LNCaP clone FGC (cell line): ENCODE results near the gene IFRD2.

Source experiments
- DNase-seq: peaks from one replicate; pipeline ENCODE4 v3.0.0-alpha.2; 2011; ENCODE audit warnings: low read depth
- H3K4me3 ChIP-seq: 2 replicates; pipeline ENCODE4 v1.5.1; 2011; ENCODE audit warnings: mild to moderate bottlenecking, low read depth, low read length, control low read depth
- TF ChIP-seq, protein P1 (sequence below): IDR thresholded peaks from 2 replicates; pipeline ENCODE4 v1.5.1; 2012; ENCODE audit warnings: mild to moderate bottlenecking; ENCODE audit not compliant: control insufficient read depth, insufficient read depth; ENCODE audit errors: extremely low read depth

IFRD2 gene

DNA sequence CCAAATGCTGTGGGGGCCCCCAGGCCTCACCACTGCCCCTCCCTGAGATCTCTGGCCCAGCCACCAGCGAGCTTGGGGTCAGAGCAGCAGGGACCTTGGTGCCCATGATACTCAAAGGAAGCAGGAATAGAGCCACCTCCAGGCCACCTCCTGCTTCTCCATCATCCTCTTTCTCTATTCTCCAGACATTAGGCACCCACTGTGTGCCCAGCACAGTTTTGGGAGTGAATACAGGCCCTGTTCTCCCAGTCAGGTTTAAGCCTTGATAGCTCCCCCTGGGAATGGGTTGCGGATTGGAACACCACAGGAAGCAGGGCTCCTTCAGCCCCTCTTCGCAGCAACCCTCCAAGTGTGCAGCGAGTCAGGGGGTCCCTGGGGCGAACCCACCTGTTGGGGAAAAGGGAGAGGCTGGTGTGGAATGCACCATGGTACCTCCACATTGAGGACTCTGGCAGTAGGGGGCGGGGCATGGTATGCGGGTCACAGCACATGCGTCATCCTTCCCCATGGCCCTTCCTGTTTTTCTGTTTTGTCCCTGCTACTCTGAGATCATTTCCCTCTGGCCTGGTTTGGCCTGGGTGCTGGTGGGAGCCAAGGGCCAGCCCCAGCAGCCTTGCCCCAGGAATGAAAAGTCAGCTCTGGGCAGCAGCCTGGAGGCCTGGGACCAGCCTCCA lies 37.5 kb downstream of the IFRD2 start:
- no peak overlapping the region for H3K4me3 ChIP-seq
- DNase-seq: no peak
- TF ChIP-seq, protein P1, sequence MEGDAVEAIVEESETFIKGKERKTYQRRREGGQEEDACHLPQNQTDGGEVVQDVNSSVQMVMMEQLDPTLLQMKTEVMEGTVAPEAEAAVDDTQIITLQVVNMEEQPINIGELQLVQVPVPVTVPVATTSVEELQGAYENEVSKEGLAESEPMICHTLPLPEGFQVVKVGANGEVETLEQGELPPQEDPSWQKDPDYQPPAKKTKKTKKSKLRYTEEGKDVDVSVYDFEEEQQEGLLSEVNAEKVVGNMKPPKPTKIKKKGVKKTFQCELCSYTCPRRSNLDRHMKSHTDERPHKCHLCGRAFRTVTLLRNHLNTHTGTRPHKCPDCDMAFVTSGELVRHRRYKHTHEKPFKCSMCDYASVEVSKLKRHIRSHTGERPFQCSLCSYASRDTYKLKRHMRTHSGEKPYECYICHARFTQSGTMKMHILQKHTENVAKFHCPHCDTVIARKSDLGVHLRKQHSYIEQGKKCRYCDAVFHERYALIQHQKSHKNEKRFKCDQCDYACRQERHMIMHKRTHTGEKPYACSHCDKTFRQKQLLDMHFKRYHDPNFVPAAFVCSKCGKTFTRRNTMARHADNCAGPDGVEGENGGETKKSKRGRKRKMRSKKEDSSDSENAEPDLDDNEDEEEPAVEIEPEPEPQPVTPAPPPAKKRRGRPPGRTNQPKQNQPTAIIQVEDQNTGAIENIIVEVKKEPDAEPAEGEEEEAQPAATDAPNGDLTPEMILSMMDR: no peak

GRCh38 chr3:50251220-50251619 lies 41.0 kb downstream of the IFRD2 start:
- TF ChIP-seq, protein P1: no peak
- H3K4me3 ChIP-seq: no peak overlapping the region
- DNase-seq: no peak

- no peak overlapping the region for H3K4me3 ChIP-seq
- no peak for DNase-seq
- TF ChIP-seq, protein P1: no peak
Observed at GRCh38 chr3:50250514-50250913, 41.7 kb downstream of the IFRD2 start.

DNA sequence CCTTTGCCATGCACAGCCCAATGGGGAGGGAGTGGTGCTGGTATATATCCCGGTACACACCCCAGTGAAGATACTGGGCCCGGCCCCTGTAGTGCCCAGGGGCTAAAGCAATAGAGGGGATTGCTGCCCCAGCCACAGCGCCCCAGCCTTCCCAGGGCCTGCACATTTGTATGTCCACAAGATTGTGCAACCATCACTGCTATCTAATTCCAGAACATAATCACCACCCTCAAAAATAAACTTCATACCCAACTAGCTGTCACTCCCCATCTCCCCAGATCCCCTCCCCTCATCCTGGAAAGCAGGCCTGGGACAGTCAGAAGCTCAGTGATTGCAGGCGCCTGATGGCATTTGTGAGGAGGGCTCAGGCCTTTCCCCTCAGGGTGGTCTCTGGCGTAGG lies 42.8 kb downstream of the IFRD2 start:
- TF ChIP-seq, protein P1: no peak
- DNase-seq: no peak
- no peak overlapping the region for H3K4me3 ChIP-seq

DNA sequence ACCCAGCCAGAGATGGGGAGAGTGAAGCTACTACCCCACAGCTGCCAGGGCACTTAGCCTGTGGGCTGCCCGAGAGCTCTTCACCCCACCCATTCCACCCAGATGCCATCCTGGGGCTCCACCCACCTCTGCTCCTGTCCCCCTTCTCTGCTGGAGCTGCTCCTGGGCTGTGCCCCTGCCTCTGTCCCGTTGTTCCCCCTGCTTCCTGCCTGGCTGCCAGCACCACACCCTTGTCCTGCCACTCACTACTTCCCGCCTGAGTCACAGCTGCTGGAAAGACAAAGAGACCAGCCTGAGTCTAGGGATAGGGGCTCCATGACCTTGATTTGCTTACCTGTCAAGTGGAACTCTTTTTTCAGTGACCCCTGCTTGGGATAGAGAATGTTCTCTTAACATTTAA lies 43.8 kb downstream of the IFRD2 start:
- no peak for DNase-seq
- TF ChIP-seq, protein P1: no peak
- no peak overlapping the region for H3K4me3 ChIP-seq

GRCh38 chr3:50246517-50246954 lies 45.7 kb downstream of the IFRD2 start:
- DNase-seq: no peak
- H3K4me3 ChIP-seq: no peak overlapping the region
- TF ChIP-seq, protein P1: no peak
